NCI-H2107 treated with DMSO at 0.1 percent for 48 hours (cell line): Measurements from ENCODE around the gene FANCD2.
"Not testable (repeated sequence)": the region's sequence is repeated elsewhere in the genome, so short reads cannot be mapped to it uniquely, and the experiment has no call there.

ENCODE experiments used
- DNase-seq: peaks from one replicate; lab custom pipeline; 2025; ENCODE audit not compliant: unreplicated experiment; lab: John Stamatoyannopoulos, UW

Gene FANCD2

GRCh38 chr3:10026084-10026890 is at the start of gene FANCD2:
TSS of gene FANCD2 (plus strand) at chr3:10026437. CDS start at chr3:10028658, 2,221 bp downstream.
- DNase-seq: no peak

- peak; percentile 42 for DNase-seq
Measured at GRCh38 chr3:9976721-9977709, 49.2 kb upstream of the FANCD2 start.

GRCh38 chr3:9978710-9979305 is 47.4 kb upstream of the FANCD2 start:
- no peak for DNase-seq

GRCh38 chr3:9980251-9980650 is 46.0 kb upstream of the FANCD2 start:
- DNase-seq: no peak

GRCh38 chr3:9986230-9986725 is 40.0 kb upstream of the FANCD2 start:
- no peak for DNase-seq

GRCh38 chr3:9994086-9994844 is 32.0 kb upstream of the FANCD2 start:
- DNase-seq: no peak

GRCh38 chr3:10000686-10001085 is 25.6 kb upstream of the FANCD2 start:
- no peak for DNase-seq

- no peak for DNase-seq
Measured at GRCh38 chr3:10002951-10003350, 23.3 kb upstream of the FANCD2 start.

- DNase-seq: no peak
Measured at GRCh38 chr3:10004506-10004905, 21.7 kb upstream of the FANCD2 start.

GRCh38 chr3:10004960-10005564 is 21.2 kb upstream of the FANCD2 start:
- DNase-seq: no peak

GRCh38 chr3:10006048-10006761 is 20.0 kb upstream of the FANCD2 start:
- no peak for DNase-seq

GRCh38 chr3:10006762-10007090 is 19.5 kb upstream of the FANCD2 start:
- no peak for DNase-seq

GRCh38 chr3:10007126-10007782 is 19.0 kb upstream of the FANCD2 start:
- DNase-seq: no peak

GRCh38 chr3:10008216-10008587 is 18.0 kb upstream of the FANCD2 start:
- DNase-seq: not testable (repeated sequence)

- DNase-seq: no peak
Measured at GRCh38 chr3:10008588-10009344, 17.5 kb upstream of the FANCD2 start.

GRCh38 chr3:10010421-10010877 is 15.8 kb upstream of the FANCD2 start:
- DNase-seq: no peak

- peak; percentile 38 for DNase-seq
Measured at GRCh38 chr3:10010878-10011465, 15.3 kb upstream of the FANCD2 start.

- DNase-seq: no peak
Measured at GRCh38 chr3:10011631-10012030, 14.6 kb upstream of the FANCD2 start.
